Measurements from ENCODE around the gene RNF11.

Gene RNF11

GRCh38 chr1:51242546-51242945 lies 6.5 kb downstream of the RNF11 start:
- peaks cover 26% of the 10 kb centered on the region for H4K20me1 ChIP-seq (ENCODE audit: low read depth, low read length)
- no peaks in the 10 kb centered on the region for H3K27me3 ChIP-seq (ENCODE audit: low read length)
- no peaks in the 10 kb centered on the region for H3K36me3 ChIP-seq (ENCODE audit: low read length)
- no peaks in the 10 kb centered on the region for H3K9me2 ChIP-seq (replicated peaks; ENCODE audit: insufficient read depth, low read length)
- no peak overlapping the region for H3K4me3 ChIP-seq (ENCODE audit: insufficient read depth, low read length, poor library complexity, severe bottlenecking)
- no peaks in the 10 kb centered on the region for H3K9me3 ChIP-seq (ENCODE audit: insufficient read depth, low read length)
- no peaks in the 10 kb centered on the region for H3F3A ChIP-seq (ENCODE audit: insufficient read depth)
- no peak overlapping the region for H2AFZ ChIP-seq (ENCODE audit: low read depth, low read length, severe bottlenecking)
- H3K27ac ChIP-seq (ENCODE audit: low read depth, low read length) = no peak overlapping the region
- H3K79me2 ChIP-seq (ENCODE audit: insufficient read depth, low read length) = no peaks in the 10 kb centered on the region
- H3K4me2 ChIP-seq (ENCODE audit: low read depth, low read length, poor library complexity, severe bottlenecking) = no peak overlapping the region
- TF ChIP-seq EZH2phosphoT487 (conservative IDR thresholded peaks at IDR 0.05; ENCODE audit: low read length) (no peak), CTCF (IDR thresholded peaks at IDR 0.05; ENCODE audit: insufficient read depth, low read length, poor library complexity, severe bottlenecking) (no peak)
- H3K9ac ChIP-seq (ENCODE audit: low read length) = no peak overlapping the region

- Histone ChIP-seq H3K4me3 (ENCODE audit: insufficient read depth, low read length, poor library complexity, severe bottlenecking) (no peak overlapping the region), H2AFZ (ENCODE audit: low read depth, low read length, severe bottlenecking) (no peak overlapping the region), H3K27me3 (ENCODE audit: low read length) (no peaks in the 10 kb centered on the region), H3K36me3 (ENCODE audit: low read length) (no peaks in the 10 kb centered on the region), H3K27ac (ENCODE audit: low read depth, low read length) (no peak overlapping the region), H3K9ac (ENCODE audit: low read length) (no peak overlapping the region), H4K20me1 (ENCODE audit: low read depth, low read length) (peaks cover 13% of the 10 kb centered on the region), H3K9me2 (replicated peaks; ENCODE audit: insufficient read depth, low read length) (no peaks in the 10 kb centered on the region), H3K4me2 (ENCODE audit: low read depth, low read length, poor library complexity, severe bottlenecking) (no peak overlapping the region), H3K9me3 (ENCODE audit: insufficient read depth, low read length) (no peaks in the 10 kb centered on the region), H3K79me2 (ENCODE audit: insufficient read depth, low read length) (no peaks in the 10 kb centered on the region), H3F3A (ENCODE audit: insufficient read depth) (no peaks in the 10 kb centered on the region)
- TF ChIP-seq CTCF (IDR thresholded peaks at IDR 0.05; ENCODE audit: insufficient read depth, low read length, poor library complexity, severe bottlenecking) (no peak), EZH2phosphoT487 (conservative IDR thresholded peaks at IDR 0.05; ENCODE audit: low read length) (no peak)
Observed at GRCh38 chr1:51247022-51247421, 10.9 kb downstream of the RNF11 start.

- Histone ChIP-seq H4K20me1 (ENCODE audit: low read depth, low read length) (peaks cover 11% of the 10 kb centered on the region), H3K9ac (ENCODE audit: low read length) (no peak overlapping the region), H3K36me3 (ENCODE audit: low read length) (no peaks in the 10 kb centered on the region), H3K27ac (ENCODE audit: low read depth, low read length) (no peak overlapping the region), H3K4me3 (ENCODE audit: insufficient read depth, low read length, poor library complexity, severe bottlenecking) (no peak overlapping the region), H3K9me2 (replicated peaks; ENCODE audit: insufficient read depth, low read length) (no peaks in the 10 kb centered on the region), H2AFZ (ENCODE audit: low read depth, low read length, severe bottlenecking) (no peak overlapping the region), H3K27me3 (ENCODE audit: low read length) (no peaks in the 10 kb centered on the region), H3K9me3 (ENCODE audit: insufficient read depth, low read length) (no peaks in the 10 kb centered on the region), H3K79me2 (ENCODE audit: insufficient read depth, low read length) (no peaks in the 10 kb centered on the region), H3K4me2 (ENCODE audit: low read depth, low read length, poor library complexity, severe bottlenecking) (no peak overlapping the region), H3F3A (ENCODE audit: insufficient read depth) (no peaks in the 10 kb centered on the region)
- TF ChIP-seq EZH2phosphoT487 (conservative IDR thresholded peaks at IDR 0.05; ENCODE audit: low read length) (no peak), CTCF (IDR thresholded peaks at IDR 0.05; ENCODE audit: insufficient read depth, low read length, poor library complexity, severe bottlenecking) (no peak)
Observed at GRCh38 chr1:51247499-51247898, 11.4 kb downstream of the RNF11 start.
